HG03457 (cell line): Measurements from ENCODE around the gene FGF12.

Source experiments
- ATAC-seq: cut with Tn5 transposase; IDR thresholded peaks from one replicate; pipeline ENCODE4 v1.9.1; 2021; ENCODE audit warnings: moderate number of reproducible peaks; ENCODE audit not compliant: unreplicated experiment

FGF12 gene

GRCh38 chr3:192365571-192365970, 361.8 kb downstream of the FGF12 start:
- no peak for ATAC-seq

GRCh38 chr3:192364316-192364715, 363.0 kb downstream of the FGF12 start:
- ATAC-seq: no peak

- no peak for ATAC-seq
Observed at GRCh38 chr3:192354687-192355086, 372.7 kb downstream of the FGF12 start.

GRCh38 chr3:192352142-192352541, 375.2 kb downstream of the FGF12 start:
- ATAC-seq: no peak

GRCh38 chr3:192351441-192351840, 375.9 kb downstream of the FGF12 start:
- ATAC-seq: no peak

GRCh38 chr3:192340031-192340430, 387.3 kb downstream of the FGF12 start:
- no peak for ATAC-seq

- ATAC-seq: no peak
Observed at GRCh38 chr3:192339214-192339613, 388.1 kb downstream of the FGF12 start.

GRCh38 chr3:192336286-192336685, 391.1 kb downstream of the FGF12 start:
- no peak for ATAC-seq

GRCh38 chr3:192332386-192333291, 394.7 kb downstream of the FGF12 start:
- no peak for ATAC-seq

GRCh38 chr3:192331749-192332385, 395.5 kb downstream of the FGF12 start:
- ATAC-seq: no peak

GRCh38 chr3:192326656-192327055, 400.7 kb downstream of the FGF12 start:
- no peak for ATAC-seq

GRCh38 chr3:192317564-192317963, 409.8 kb downstream of the FGF12 start:
- ATAC-seq: no peak

GRCh38 chr3:192313605-192314004, 413.7 kb downstream of the FGF12 start:
- no peak for ATAC-seq

- no peak for ATAC-seq
Observed at GRCh38 chr3:192307631-192308030, 419.7 kb downstream of the FGF12 start.

GRCh38 chr3:192303235-192303634, 424.1 kb downstream of the FGF12 start:
- no peak for ATAC-seq

- ATAC-seq: no peak
Observed at GRCh38 chr3:192302721-192303120, 424.6 kb downstream of the FGF12 start.

GRCh38 chr3:192299921-192300320, 427.4 kb downstream of the FGF12 start:
- no peak for ATAC-seq

- ATAC-seq: no peak
Observed at GRCh38 chr3:192296845-192297244, 430.5 kb downstream of the FGF12 start.

- no peak for ATAC-seq
Observed at GRCh38 chr3:192284443-192285072, 442.8 kb downstream of the FGF12 start.

GRCh38 chr3:192281207-192281880, 446.0 kb downstream of the FGF12 start:
- ATAC-seq: no peak

GRCh38 chr3:192279664-192280063, 447.7 kb downstream of the FGF12 start:
- ATAC-seq: no peak
